ENCODE results near the gene ST3GAL3. TPM values are rescaled to one million over a fixed set of nuclear protein-coding genes. Genes with fewer than 3 reads are reported as not detected.

The ST3GAL3 gene
- total RNA-seq, 2 donors from 2014 or later: 7.1 to 10.7 TPM

DNA sequence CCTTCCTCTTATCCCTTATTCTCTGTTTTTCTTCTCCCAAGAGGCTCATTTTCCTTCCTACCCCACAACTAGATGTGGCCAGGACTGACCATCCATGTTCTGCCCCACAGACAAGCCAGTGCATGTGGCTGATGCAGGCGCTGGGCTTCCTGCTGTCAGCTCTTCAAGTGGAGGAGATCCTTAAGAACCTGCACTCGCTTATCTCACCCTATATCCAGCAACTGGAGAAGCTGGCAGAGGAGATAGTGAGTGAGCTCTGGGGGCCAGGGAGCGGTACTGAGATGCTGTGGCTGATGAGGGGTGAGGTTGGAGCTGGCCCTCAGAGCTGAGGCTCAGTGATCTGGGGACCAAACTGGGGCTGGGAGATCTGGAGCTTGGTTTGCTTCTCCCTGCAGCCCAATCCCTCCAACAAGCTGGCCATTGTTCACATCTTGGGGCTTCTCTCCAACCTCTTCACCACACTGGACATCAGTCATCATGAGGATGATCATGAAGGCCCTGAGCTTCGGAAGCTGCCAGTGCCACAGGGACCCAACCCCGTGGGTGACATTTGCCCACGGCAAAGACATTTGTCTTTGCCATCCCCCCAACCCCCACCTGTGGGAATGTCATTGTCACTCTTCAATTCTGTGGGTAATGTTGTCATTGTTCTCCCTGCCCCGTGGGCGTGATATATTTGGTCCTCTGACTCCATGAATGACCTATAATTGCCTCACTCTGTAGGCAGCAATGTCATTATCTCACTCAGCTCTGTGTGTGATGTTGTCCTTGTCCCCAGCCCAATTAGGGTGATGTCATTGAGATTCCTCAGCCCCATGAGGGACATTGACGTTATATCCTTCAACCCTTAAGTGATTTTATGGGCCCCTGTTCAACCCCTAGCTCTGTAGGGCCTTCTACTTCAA, 251.3 kb downstream of the ST3GAL3 start:
- intact Hi-C loops (cut with DNase I, micrococcal nuclease): no loop called here
- DNase-seq (no peak), ATAC-seq (no peak)

DNA sequence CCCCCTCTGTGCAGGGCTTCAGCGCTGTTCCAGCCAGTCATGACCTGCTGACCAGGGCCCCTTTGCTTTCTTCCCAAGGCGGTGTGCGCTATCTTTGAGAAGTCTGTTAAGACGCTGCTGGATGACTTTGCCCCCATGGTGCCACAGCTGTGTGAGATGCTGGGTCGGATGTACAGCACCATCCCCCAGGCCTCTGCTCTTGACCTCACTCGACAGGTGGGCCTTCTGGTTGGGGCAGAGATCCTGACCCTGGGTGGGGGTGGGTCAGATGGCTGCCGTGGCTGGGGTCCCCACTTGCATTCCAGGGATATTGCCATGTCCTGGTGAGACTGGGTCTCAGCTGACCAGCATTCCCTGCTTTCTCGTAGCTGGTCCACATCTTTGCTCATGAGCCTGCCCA, 253.5 kb downstream of the ST3GAL3 start:
- intact Hi-C loops (cut with DNase I, micrococcal nuclease): no loop called here
- DNase-seq: no peak
- ATAC-seq: no peak

- no peak for ATAC-seq
- intact Hi-C loops (cut with DNase I, micrococcal nuclease): no loop called here
- no peak for DNase-seq
These were observed 254.4 kb downstream of the ST3GAL3 start for GRCh38 chr1:43961692-43962091.

DNA sequence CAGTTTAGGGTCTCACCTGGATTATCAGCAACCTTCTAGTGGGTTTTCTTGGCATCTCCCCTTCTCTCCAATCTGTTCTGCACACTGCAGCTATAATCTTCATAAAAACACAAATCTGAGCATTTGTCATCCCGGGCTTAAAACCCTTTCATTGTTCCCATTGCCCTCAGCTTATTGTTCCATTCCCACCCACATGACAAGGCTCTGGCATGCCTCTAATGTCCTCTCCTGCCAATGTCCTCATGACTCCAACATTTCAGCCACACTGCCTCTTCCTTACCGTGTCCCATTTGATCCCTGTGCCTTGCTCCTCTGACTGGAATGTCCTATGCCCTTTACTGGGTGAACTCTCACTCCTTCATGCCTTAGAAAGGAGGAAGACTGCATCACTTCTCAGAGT, 255.0 kb downstream of the ST3GAL3 start:
- intact Hi-C loops (cut with DNase I, micrococcal nuclease): no loop called here
- ATAC-seq (no peak), DNase-seq (no peak)

DNA sequence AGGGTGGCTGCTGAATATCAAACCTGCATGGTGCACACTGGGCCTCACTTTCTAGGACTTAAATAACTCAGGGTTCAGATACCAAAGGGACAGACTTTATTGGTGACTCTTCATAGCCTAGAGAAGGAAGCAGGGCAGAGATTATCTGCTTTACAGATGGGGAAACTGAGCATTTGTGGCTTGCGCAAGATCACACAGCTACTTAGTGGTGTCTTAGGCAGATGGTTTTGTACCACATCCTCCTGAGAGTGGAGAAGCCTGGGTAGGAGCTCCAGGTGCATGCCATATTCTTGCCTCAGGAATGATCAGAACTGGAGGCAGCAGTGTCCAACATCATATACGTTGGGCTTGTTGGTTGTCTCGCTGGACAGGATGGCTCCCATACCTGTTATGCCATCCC, 255.7 kb downstream of the ST3GAL3 start:
- no peak for ATAC-seq
- DNase-seq: no peak
- intact Hi-C loops (cut with DNase I, micrococcal nuclease): no loop called here

DNA sequence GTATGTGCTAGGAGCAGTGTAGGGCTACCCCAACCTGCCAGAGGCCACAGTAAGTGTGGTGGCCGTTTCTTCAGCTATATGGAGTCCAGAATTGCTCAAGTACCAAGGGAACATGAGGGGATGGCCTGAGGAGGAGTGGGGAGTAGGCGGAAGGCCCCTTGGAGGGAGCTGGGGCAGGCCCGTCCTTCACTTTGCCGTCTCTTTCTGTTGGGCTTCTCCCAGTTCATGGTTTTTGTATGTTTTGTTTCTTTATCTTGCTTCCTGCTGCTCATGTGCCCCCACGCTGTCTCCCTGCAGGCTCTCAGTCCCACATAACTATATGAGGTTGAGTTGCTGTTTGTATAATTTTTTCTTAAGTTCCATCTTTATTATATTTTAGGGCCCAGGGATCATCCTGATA, 256.6 kb downstream of the ST3GAL3 start:
- DNase-seq (no peak), ATAC-seq (no peak)
- intact Hi-C loops (cut with DNase I, micrococcal nuclease): no loop called here

- no peak for ATAC-seq
- DNase-seq: no peak
- intact Hi-C loops (cut with DNase I, micrococcal nuclease): no loop called here
These were observed 258.0 kb downstream of the ST3GAL3 start for GRCh38 chr1:43965316-43965715.

DNA sequence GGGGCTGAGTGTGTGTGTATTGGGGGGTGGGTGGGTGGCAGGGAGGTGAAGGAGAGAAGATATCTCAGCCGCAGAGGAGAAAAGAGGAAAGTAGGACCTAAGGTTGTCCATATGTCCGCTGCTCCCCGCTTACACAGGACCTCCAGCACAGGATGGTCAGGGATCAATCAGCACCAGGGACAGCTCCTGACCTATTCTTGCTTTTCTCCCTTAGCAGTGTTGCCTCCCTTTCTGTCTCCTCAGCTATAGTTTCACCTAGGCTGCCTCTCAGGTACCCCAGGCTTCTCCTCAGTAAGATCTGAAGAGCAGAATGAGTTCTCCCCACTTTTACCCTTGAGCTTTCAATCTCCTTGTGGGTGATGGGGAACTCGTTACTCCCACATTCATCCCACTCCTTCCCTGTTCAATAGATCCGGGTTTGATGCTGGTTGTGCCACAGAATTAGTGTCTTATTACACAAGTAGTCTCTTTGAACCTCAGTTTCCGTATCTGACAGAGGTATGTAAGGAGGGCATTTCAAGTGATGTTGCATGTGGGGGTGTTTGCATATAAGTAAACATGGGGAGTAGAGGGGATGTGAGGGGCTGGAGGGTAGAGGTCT, 261.1 kb downstream of the ST3GAL3 start:
- ATAC-seq (no peak), DNase-seq (no peak)
- intact Hi-C loops (cut with DNase I, micrococcal nuclease): no loop called here

GRCh38 chr1:43969416-43969745, 262.0 kb downstream of the ST3GAL3 start:
- intact Hi-C loops (cut with DNase I, micrococcal nuclease): no loop called here
- no peak for DNase-seq
- no peak for ATAC-seq

DNA sequence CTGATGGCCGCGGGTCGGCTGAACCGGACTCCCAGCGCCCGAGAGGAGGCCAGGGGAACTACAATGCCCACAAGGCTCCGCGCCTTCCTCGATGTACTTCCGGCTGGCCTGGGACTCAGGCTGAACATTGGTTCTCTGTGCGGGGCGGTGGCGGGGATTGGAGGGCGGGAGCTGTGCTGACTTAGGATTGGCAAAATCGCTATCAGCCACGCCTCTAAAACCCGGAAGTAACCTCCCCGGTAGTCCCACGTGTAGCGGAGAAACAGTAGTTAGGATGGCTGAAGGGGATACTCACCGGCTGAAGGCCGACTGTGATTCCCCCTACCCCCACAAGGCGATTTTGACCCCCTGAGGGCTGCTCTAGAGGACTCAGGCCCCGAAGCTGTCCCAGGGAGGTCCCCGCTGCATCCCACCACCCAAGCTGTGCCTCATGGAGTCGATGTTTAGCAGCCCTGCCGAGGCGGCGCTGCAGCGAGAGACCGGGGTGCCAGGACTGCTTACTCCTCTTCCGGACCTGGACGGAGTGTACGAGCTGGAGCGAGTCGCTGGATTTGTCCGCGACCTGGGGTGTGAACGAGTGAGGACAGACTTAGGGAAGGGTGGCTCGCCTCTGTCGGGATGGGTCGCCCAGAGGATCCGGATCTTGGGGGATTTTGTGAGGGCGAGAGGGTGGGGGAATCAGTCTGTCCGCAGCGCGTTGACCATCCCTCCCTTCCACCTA, 262.6 kb downstream of the ST3GAL3 start, which contains the start of gene DPH2:
TSS of gene DPH2 (plus strand) at position 265 of the 721 bp plus-strand sequence. CDS start at position 431, 166 bp downstream.
- intact Hi-C loops (cut with DNase I, micrococcal nuclease): no loop called here
- peak; percentile 82 for ATAC-seq
- peak; percentile 96 to 98 for DNase-seq

- intact Hi-C loops (cut with DNase I, micrococcal nuclease): no loop called here
- no peak for DNase-seq
- no peak for ATAC-seq
These were observed 263.2 kb downstream of the ST3GAL3 start for GRCh38 chr1:43970502-43970901.

DNA sequence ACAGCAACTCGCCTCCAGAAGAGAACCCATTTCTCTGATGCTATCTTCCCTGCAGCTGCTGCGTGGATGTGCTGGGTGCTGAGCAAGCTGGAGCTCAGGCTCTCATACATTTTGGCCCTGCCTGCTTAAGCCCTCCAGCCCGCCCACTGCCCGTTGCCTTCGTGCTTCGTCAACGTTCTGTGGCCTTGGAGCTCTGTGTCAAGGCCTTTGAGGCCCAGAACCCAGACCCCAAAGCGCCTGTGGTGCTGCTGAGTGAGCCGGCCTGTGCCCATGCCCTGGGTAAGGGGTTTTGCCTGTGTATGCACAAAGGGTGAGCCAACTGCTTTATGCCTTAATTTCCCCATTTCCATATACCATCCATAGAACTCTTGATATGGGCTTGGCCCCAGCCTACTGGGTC, 263.6 kb downstream of the ST3GAL3 start:
- ATAC-seq: no peak
- DNase-seq: no peak
- intact Hi-C loops (cut with DNase I, micrococcal nuclease): no loop called here

- DNase-seq: no peak
- intact Hi-C loops (cut with DNase I, micrococcal nuclease): no loop called here
- no peak for ATAC-seq
These were observed 264.1 kb downstream of the ST3GAL3 start for GRCh38 chr1:43971336-43971980.

- no peak for DNase-seq
- intact Hi-C loops (cut with DNase I, micrococcal nuclease): no loop called here
- ATAC-seq: peak; percentile 2
These were observed 266.7 kb downstream of the ST3GAL3 start for GRCh38 chr1:43973981-43974442.

DNA sequence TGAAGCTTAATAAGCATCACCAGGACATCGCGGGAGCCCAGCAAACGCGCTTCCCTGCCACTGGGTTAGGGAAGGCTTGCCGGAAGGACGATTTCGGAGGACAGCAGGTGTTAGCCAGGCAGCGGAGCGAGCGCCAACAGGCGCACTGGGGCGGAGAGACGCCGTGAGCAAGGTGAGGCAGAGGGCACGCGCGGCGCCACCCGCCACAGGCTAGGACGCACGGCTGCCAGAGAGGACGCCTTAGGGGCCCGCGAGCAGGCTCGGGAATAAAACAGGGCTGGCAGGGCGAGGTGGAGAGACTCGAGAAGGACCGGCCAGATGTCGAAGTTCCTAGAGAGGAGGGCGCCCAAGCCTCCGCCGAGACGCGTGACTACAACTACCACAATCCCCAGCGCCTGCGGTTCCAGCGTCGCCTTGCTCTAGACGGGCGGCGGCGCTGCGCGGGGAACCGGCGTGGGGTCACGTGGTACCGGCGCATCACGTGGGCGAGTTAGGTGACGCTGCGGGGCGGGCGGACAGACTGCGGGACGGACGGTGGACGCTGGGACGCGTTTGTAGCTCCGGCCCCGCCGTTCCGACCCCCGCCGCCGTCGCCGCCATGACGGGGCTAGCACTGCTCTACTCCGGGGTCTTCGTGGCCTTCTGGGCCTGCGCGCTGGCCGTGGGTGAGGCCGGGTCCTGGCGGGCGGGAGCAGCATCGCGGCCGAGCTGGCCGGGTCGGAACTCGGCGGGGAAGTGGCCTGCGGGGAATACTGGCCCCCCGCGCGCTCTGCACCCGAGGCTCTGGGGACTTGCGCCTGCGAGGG, 267.3 kb downstream of the ST3GAL3 start, which contains the start of gene ATP6V0B:
TSS of gene ATP6V0B (plus strand) at position 518 of the 806 bp plus-strand sequence. CDS start at position 599, 81 bp downstream.
- DNase-seq (peak; percentile 96 to 99), ATAC-seq (peak; percentile 80)
- intact Hi-C loops (cut with DNase I, micrococcal nuclease): no loop called here

GRCh38 chr1:43975249-43975961, 268.1 kb downstream of the ST3GAL3 start:
- peak; percentile 79 to 80 for DNase-seq
- intact Hi-C loops (cut with DNase I, micrococcal nuclease): no loop called here

DNA sequence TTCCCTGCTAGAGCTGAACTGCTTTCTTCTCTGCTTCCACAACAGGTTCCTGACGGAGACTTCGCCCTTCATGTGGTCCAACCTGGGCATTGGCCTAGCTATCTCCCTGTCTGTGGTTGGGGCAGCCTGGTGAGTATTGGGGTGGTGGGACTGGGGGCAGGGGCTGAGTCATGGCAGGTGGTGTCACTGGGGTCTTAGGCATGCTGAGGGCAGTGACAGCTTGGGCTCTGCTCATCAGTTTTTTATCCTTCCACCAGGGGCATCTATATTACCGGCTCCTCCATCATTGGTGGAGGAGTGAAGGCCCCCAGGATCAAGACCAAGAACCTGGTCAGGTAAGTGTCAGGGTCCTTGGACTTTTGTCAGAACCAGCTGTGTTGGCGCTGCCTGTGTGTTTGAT, 268.7 kb downstream of the ST3GAL3 start:
- DNase-seq (no peak), ATAC-seq (no peak)
- intact Hi-C loops (cut with DNase I, micrococcal nuclease): no loop called here

More at GRCh38 chr1:43975249-43975961, 268.1 kb downstream of the ST3GAL3 start:
- ATAC-seq: peak; percentile 43

GRCh38 chr1:43976890-43977289, 269.6 kb downstream of the ST3GAL3 start:
- peak in 1 of 2 donors; percentile 2 for DNase-seq
- intact Hi-C loops (cut with DNase I, micrococcal nuclease): no loop called here
- no peak for ATAC-seq
